Erythroblast (primary cell): ENCODE results near the gene LKAAEAR1.

Experiments used
- DNase-seq, 2 experiments: peaks; one replicate each; lab custom pipeline; 2025; lab: John Stamatoyannopoulos, UW
- GATA1 ChIP-seq: IDR thresholded peaks from 2 replicates; pipeline ENCODE4 v1.6.1; 2011; ENCODE audit warnings: low read depth, mild to moderate bottlenecking, control low read depth, low read length, moderate library complexity
- POLR2A ChIP-seq: IDR thresholded peaks from 2 replicates; pipeline ENCODE4 v1.6.1; 2011; ENCODE audit warnings: mild to moderate bottlenecking, low read length

Gene LKAAEAR1

GRCh38 chr20:64106435-64106961 is 22.3 kb upstream of the LKAAEAR1 start:
- TF ChIP-seq GATA1 (no peak), POLR2A (no peak)
- no peak for DNase-seq

GRCh38 chr20:64105846-64106434 is 21.7 kb upstream of the LKAAEAR1 start:
- no peak for DNase-seq
- TF ChIP-seq GATA1, result no peak
- TF ChIP-seq POLR2A, result no peak

- no peak for DNase-seq
- no peak for TF ChIP-seq POLR2A
- TF ChIP-seq GATA1, result no peak
Measured at GRCh38 chr20:64104667-64105451, 20.7 kb upstream of the LKAAEAR1 start.

- no peak for DNase-seq
- TF ChIP-seq POLR2A, result no peak
- no peak for TF ChIP-seq GATA1
Measured at GRCh38 chr20:64103871-64104666, 19.9 kb upstream of the LKAAEAR1 start.

- TF ChIP-seq POLR2A, result no peak
- TF ChIP-seq GATA1, result no peak
- no peak for DNase-seq
Measured at GRCh38 chr20:64102647-64103354, 18.6 kb upstream of the LKAAEAR1 start.

- peak; percentile 48 to 68 for DNase-seq
- TF ChIP-seq GATA1 (no peak), POLR2A (no peak)
Measured at GRCh38 chr20:64101731-64102621, 17.8 kb upstream of the LKAAEAR1 start.

- no peak for DNase-seq
- no peak for TF ChIP-seq GATA1
- no peak for TF ChIP-seq POLR2A
Measured at GRCh38 chr20:64100946-64101688, 16.9 kb upstream of the LKAAEAR1 start.

- no peak for DNase-seq
- TF ChIP-seq GATA1 (no peak), POLR2A (no peak)
Measured at GRCh38 chr20:64100566-64100888, 16.3 kb upstream of the LKAAEAR1 start.

GRCh38 chr20:64099880-64100565 is 15.8 kb upstream of the LKAAEAR1 start:
- no peak for DNase-seq
- TF ChIP-seq POLR2A (no peak), GATA1 (no peak)

- no peak for DNase-seq
- TF ChIP-seq POLR2A (no peak), GATA1 (no peak)
Measured at GRCh38 chr20:64099086-64099786, 15.0 kb upstream of the LKAAEAR1 start.

- DNase-seq, result no peak
- TF ChIP-seq GATA1 (no peak), POLR2A (no peak)
Measured at GRCh38 chr20:64098471-64099013, 14.3 kb upstream of the LKAAEAR1 start.
